Measurements from ENCODE around the gene POLD2. TPM values are rescaled to one million over a fixed set of nuclear protein-coding genes. Genes with fewer than 3 reads are reported as not detected.
"Not testable (repeated sequence)": the region's sequence is repeated elsewhere in the genome, so short reads cannot be mapped to it uniquely, and the experiment has no call there.

POLD2 gene
- total RNA-seq, 1 donor from 2014 or later: 58.3 TPM

- no peak for DNase-seq (ENCODE audit: low read depth)
Measured at GRCh38 chr7:44139311-44140010, 16.1 kb upstream of the POLD2 start.

- no peak for DNase-seq (ENCODE audit: low read depth)
Measured at GRCh38 chr7:44138698-44139097, 15.3 kb upstream of the POLD2 start.

DNA sequence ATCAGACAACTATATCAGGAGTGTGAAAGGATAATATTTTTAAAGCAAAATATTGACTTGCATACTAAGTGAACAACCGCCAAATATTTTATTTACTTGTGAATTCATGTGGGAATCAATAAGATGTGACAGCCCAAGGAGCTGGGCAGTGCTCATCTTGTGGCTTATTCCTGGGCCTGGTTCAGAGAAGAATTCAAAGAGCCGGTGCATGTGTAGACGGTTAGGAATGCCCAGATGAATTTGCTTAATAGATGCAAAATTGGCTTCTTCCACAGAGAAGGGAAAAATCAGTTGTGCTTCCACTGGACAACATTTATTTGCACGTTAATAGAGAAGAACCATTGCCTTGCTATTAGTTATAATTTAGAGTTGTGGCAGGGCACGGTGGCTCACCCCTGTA lies 13.4 kb upstream of the POLD2 start:
- no peak for DNase-seq (ENCODE audit: low read depth)

DNA sequence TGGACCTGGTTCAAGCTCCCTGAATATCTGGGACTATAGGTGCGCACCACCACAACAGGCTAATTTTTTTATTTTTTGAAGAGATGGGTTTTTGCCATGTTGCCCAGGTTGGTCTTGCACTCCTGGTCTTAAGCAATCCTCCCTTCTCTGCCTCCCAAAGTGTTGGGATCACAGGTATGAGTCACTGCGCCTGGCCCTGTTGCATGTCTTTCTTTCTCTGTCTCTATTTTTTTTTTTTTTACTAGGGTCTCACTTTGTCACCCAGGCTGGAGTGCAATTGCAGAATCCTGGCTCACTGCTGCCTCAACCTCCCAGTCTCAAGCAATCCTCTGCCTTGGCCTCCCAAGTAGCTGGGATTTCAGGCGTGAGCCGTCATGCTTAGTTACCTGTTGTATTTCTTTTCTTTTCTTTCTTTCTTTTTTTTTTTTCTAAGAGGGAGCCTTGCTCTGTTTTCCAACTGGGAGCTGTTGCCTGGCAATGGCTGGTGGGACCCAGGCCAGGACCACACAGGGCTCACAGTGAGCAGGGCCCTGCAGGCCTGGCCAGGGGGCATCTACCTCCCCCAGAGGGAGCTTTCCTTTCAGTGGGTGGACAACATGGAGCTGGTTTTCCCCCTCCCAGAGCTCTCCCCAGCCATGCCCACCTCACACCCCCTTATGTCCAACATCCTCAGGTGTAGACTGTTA lies 11.7 kb upstream of the POLD2 start:
- no peak for DNase-seq (ENCODE audit: low read depth)

- no peak for DNase-seq (ENCODE audit: low read depth)
Measured at GRCh38 chr7:44133295-44133694, 9.9 kb upstream of the POLD2 start.

GRCh38 chr7:44132039-44132438 lies 8.7 kb upstream of the POLD2 start:
- no peak for DNase-seq (ENCODE audit: low read depth)

DNA sequence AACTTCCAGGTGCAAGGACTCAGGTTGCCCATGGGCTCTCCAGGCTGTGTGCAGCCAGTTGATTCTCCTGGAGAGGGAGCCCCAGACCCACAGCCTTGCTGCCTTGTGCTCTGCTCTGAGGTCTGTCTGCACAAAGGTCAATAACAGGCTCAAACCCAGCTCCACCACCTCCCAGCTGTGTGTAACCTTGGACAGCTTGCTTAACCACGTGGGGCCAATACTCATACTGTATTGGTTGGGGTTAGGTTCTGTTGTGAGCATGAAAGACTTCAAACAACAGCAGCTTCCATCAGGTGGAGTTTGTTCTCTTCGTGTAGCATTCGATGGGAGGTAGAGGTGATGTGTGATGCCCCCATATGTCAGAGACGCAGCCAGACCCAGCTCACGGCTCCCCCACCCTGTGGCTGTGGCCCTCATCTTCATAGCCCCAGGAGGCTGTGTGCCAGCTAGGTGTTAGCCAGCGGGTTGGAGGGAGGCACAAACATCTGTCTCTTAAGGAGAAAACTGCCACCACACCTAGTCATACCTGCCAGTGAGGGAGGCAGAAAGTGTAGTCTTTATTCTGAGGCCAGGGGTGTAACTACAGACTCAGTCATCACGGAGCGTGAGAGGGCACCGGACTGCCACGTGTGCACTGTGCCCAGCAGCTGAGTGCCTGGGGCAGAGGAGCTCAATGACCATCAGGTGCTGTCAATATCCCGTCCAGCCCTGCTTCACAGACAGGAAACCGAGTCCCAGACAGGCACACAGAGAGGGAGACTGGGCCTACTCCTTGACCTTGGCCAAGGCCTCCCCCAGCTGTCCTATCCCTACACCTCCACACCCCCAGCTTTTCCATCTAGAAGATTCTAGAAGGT lies 8.1 kb upstream of the POLD2 start:
- peak; percentile 17 for DNase-seq (ENCODE audit: low read depth)

DNA sequence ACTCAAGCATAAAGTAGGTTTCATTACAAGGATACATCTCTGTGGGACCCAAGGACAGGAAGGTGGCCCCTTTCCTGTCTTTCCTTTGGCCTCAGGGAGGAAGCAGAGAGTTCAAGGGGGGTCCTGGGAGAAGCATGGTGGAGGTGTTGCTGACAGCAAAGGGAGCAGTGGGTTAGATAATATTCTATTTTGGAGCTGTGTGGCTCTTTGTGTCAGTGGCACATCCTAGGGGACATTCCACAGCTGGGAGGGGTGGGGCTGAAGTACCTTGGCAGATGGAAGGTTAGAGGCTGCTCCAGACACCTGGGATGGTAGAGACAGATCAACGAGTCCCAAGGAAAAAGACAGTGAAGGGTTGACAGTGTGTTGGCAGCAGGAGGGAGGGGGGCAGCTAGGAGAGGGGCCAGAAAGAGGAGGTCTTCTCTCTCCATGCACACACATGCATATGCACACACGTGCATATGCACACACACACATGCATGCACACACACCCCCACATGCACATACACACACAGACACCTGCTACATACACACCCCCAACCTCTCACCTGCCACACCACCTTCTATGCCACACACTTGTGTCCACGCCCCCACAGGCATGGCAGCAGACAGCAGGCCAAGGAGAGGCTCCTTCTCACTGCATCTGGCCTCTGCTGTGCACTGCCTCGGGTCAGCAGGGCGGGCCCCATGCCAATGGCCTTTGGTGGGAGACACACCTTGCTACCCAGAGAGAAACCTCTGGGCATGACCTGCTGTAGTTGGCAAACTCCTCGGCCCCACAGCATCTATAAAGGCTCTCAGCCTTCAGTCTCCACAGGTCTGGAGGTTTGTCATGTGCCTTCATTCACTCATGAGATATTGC lies 5.6 kb upstream of the POLD2 start:
- no peak for DNase-seq (ENCODE audit: low read depth)

GRCh38 chr7:44127161-44127560 lies 3.8 kb upstream of the POLD2 start:
- no peak for DNase-seq (ENCODE audit: low read depth)

DNA sequence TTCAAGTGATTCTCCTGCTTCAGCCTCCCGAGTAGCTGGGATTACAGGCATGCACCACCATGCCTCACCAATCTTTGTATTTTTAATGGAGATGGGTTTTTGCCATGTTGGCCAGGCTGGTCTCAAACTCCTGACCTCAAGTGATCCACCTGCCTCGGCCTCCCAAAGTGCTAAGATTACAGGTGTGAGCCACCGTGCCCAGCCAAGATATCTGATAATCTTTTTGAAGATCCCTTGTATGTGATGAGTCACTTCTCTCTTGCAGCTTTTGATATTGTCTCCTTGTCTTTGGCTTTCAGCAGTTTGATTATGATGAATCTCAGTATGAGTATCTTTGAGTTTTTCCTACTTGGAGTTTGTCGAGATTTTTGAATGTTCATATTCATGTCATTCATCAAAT lies 3.2 kb upstream of the POLD2 start:
- DNase-seq (ENCODE audit: low read depth): not testable (repeated sequence)

DNA sequence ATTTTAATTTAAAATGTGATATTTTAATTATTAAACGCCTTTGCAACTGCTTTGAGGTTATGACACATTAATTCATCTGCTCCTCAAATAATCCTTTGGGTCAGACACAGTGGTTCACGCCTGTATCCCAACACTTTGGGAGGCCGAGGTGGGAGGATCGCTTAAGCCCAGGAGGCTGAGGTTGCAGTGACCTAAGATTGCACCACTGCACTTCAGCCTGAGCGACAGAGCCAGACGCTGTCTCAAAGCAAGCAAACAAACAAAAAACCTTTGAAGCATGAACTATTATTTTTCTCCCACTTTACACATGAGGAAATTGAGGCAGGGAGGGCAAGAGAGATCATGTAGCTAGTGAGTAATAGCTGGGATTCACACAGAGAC lies 1.5 kb upstream of the POLD2 start:
- DNase-seq (ENCODE audit: low read depth): no peak

DNA sequence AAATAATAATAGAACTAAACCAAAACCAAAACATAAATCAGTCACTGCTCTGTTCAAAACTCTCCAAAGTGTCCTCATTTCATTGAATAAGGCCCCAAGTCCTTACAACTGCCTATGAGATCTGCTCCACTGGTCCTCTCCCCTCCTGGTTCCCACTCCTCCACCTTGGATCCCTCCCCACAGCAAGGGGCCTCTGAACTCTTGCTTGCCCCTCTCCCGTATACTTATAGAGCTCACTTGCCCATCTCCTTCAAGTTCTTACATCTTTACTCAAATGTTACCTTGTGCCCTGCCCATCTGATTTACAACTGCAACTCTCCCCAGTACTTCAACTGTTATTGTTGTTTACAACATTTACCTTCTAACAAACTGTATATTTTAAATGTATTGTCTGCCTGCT lies 819 bp downstream of the POLD2 start:
- DNase-seq (ENCODE audit: low read depth): no peak

DNA sequence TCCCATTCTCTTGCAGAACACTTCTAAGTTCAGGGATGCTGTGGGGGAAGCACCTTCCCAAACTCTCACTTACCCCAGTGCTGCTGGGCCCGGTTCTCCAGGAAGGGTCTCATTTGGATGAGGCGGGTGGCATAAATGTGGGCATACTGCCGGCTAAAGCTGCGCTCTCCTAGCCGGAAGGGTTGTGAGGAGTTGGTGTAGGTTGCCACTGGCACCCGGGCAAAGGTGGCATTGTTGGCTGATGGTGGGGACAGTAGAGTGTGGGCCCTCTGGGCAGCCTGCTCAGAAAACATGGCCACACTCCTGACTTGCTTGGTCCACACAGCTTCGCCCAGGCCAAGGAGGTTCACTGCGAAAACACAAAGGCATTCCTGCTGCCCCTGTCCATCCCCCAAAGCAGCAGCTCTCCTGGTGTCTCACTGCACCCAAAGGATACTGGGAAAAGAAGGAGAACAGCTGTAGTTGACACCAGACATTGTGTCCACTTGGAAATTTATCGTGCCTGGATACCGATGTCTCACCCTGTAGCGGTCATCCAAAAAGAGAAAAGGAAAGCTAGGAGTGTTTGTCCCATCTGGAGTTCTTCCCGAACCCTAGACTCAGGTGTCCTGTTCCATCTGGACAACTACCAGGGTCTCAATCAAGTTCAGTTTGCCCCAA lies 1.5 kb downstream of the POLD2 start:
- no peak for DNase-seq (ENCODE audit: low read depth)

GRCh38 chr7:44120395-44120794 lies 3.0 kb downstream of the POLD2 start:
- no peak for DNase-seq (ENCODE audit: low read depth)

GRCh38 chr7:44119829-44120380 lies 3.4 kb downstream of the POLD2 start:
- no peak for DNase-seq (ENCODE audit: low read depth)

DNA sequence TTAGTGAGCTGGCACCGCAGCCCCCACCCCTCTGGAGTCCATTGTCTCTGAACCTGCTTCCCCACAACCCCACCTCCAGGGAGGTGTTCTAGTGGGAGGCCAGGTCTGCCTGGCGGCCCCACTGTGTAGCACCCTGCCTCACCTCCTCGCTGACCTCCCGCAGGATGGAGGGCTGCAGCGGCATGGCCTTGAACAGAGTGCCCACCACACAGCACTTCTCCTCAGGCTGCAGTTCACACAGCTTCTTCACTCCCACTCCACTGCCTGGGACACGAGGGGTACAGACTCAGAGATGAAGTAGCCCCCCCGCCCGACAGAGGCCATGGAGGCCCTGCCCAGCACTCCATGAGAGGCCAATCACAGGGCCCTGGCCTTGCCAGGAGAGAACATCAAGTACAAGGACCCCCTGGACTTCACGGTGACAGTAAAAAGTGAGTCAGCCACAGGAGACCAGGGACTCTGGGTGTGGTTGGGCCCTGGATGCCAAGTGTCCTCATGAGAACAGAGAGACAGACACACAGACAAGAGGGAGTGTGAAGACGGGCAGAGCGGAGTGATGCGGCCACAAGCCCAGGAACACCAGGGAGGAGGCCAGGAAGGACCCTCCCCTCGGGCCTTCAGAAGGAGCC lies 5.4 kb downstream of the POLD2 start:
- DNase-seq (ENCODE audit: low read depth): no peak

GRCh38 chr7:44116789-44117666 lies 6.3 kb downstream of the POLD2 start:
- no peak for DNase-seq (ENCODE audit: low read depth)

GRCh38 chr7:44116087-44116788 lies 7.1 kb downstream of the POLD2 start:
- DNase-seq (ENCODE audit: low read depth): no peak

Measured in renal cortical epithelial cell (primary cell).